RWPE2 (cell line): Measurements from ENCODE around the gene TTC16.
A peak's percentile ranks its signal among the peaks of the same experiment; 100 is the strongest.

Experiments
- ATAC-seq: fragments of 200-7000 bp; cut with Tn5 transposase; 3 replicates; pipeline ENCODE4 v1.9.1; 2021; ENCODE audit warnings: low read depth
- DNase-seq: peaks from one replicate; pipeline ENCODE4 v3.0.0-alpha.2; 2020; ENCODE audit warnings: low spot score
- H3K27ac ChIP-seq: fragments of 450-650 bp; 2 replicates; pipeline ENCODE4 v1.5.1; 2017; ENCODE audit warnings: mild to moderate bottlenecking; ENCODE audit not compliant: poor library complexity, severe bottlenecking
- H3K27me3 ChIP-seq: fragments of 250-450 bp; sonication (Bioruptor Pico); 2 replicates; pipeline ENCODE4 v1.5.1; 2021; ENCODE audit warnings: mild to moderate bottlenecking, moderate library complexity; ENCODE audit not compliant: insufficient read depth, poor library complexity, severe bottlenecking
- H3K36me3 ChIP-seq: fragments of 250-450 bp; sonication (Bioruptor Pico); 2 replicates; pipeline ENCODE4 v1.5.1; 2020; ENCODE audit warnings: low read depth, mild to moderate bottlenecking, moderate library complexity
- H3K4me1 ChIP-seq: fragments of 250-450 bp; sonication (Bioruptor Pico); 2 replicates; pipeline ENCODE4 v1.5.1; 2021; ENCODE audit warnings: mild to moderate bottlenecking, moderate library complexity; ENCODE audit not compliant: insufficient read depth, poor library complexity, severe bottlenecking
- H3K4me3 ChIP-seq: fragments of 250-450 bp; sonication (Bioruptor Pico); 2 replicates; pipeline ENCODE4 v1.5.1; 2021; ENCODE audit warnings: mild to moderate bottlenecking, moderate library complexity; ENCODE audit not compliant: severe bottlenecking
- H3K9me3 ChIP-seq: fragments of 250-450 bp; sonication (Bioruptor Pico); 2 replicates; pipeline ENCODE4 v1.5.1; 2021; ENCODE audit warnings: mild to moderate bottlenecking, moderate library complexity; ENCODE audit not compliant: severe bottlenecking
- CTCF ChIP-seq: fragments of 450-650 bp; IDR thresholded peaks from one replicate; pipeline ENCODE4 v1.5.1; 2017; ENCODE audit warnings: mild to moderate bottlenecking, moderate library complexity; ENCODE audit not compliant: poor library complexity, severe bottlenecking

TTC16 gene

GRCh38 chr9:127703289-127703946, 12.5 kb upstream of the TTC16 start:
- no peak for ATAC-seq

GRCh38 chr9:127705577-127706379, 10.1 kb upstream of the TTC16 start:
- no peak for ATAC-seq
- H3K27me3 ChIP-seq, result no peaks in the 10 kb centered on the region
- TF ChIP-seq CTCF, result no peak
- H3K36me3 ChIP-seq, result no peaks in the 10 kb centered on the region
- no peaks in the 10 kb centered on the region for H3K9me3 ChIP-seq
- H3K27ac ChIP-seq, result no peak overlapping the region
- no peak overlapping the region for H3K4me3 ChIP-seq
- H3K4me1 ChIP-seq, result no peaks in the 10 kb centered on the region
- no peak for DNase-seq

More at GRCh38 chr9:127703289-127703946, 12.5 kb upstream of the TTC16 start:
- Histone ChIP-seq H3K9me3 (no peaks in the 10 kb centered on the region), H3K27ac (no peak overlapping the region), H3K27me3 (no peaks in the 10 kb centered on the region), H3K36me3 (no peaks in the 10 kb centered on the region), H3K4me1 (no peaks in the 10 kb centered on the region), H3K4me3 (no peak overlapping the region)
- no peak for DNase-seq
- TF ChIP-seq CTCF, result no peak

- Histone ChIP-seq H3K4me3 (peak within 1 kb of the TSS; percentile 12), H3K9me3 (no peaks in the 10 kb centered on the region), H3K36me3 (no peaks in the 10 kb centered on the region), H3K27me3 (no peaks in the 10 kb centered on the region), H3K27ac (no peak within 1 kb of the TSS), H3K4me1 (no peaks in the 10 kb centered on the region)
- ATAC-seq, result peak; percentile 67
- TF ChIP-seq CTCF, result no peak
- DNase-seq, result no peak
These were observed 9.0 kb upstream of the TTC16 start, which contains the start of gene CFAP157 for GRCh38 chr9:127706836-127707241. TSS of gene CFAP157 (plus strand) at chr9:127706988. CDS start at chr9:127707032, 44 bp downstream.

- ATAC-seq (no peak), DNase-seq (no peak)
- TF ChIP-seq CTCF, result peak; percentile 5
- no peaks in the 10 kb centered on the region for H3K27me3 ChIP-seq
- no peaks in the 10 kb centered on the region for H3K9me3 ChIP-seq
- H3K4me1 ChIP-seq, result no peaks in the 10 kb centered on the region
- no peak overlapping the region for H3K4me3 ChIP-seq
- H3K27ac ChIP-seq, result no peak overlapping the region
- H3K36me3 ChIP-seq, result no peaks in the 10 kb centered on the region
These were observed 8.1 kb upstream of the TTC16 start for GRCh38 chr9:127707766-127708165.
